Naive thymus-derived CD4-positive, alpha-beta T cell (primary cell): Measurements from ENCODE around the gene CCNJL. TPM values are rescaled to one million over a fixed set of nuclear protein-coding genes. Genes with fewer than 3 reads are reported as not detected.

Source experiments
- ATAC-seq: fragments of 150-1000 bp; cut with Tn5 transposase; 2 replicates; pipeline ENCODE4 v1.10.0; 2021; ENCODE audit warnings: mild to moderate bottlenecking, moderate library complexity
- CTCF ChIA-PET: fragments of 350-600 bp; sonication (Branson Sonifier 250); formaldehyde crosslinking; loops from one replicate; lab custom pipeline; 2021; ENCODE audit warnings: antibody characterized with exemption; lab: Charles Lee
- POLR2A ChIA-PET: fragments of 350-600 bp; sonication (Branson Sonifier 250); formaldehyde crosslinking; loops from one replicate; lab custom pipeline; 2021; ENCODE audit warnings: antibody characterized with exemption, inconsistent platforms; lab: Charles Lee
- DNase-seq, 9 donors: peaks; one replicate each; pipeline versions ENCODE4 v3.0.0 to v3.0.0-alpha.2; 2020 to 2022; ENCODE audit warnings: mixed read lengths in 1 of 9
- H3K27ac ChIP-seq: one replicate; pipeline ENCODE4 v1.7.0; 2013; ENCODE audit warnings: mild to moderate bottlenecking, low read depth, low read length, moderate library complexity
- H3K27me3 ChIP-seq, 2 donors: one replicate each; pipeline ENCODE4 v1.7.0; 2013; ENCODE audit warnings: low read length in 2 of 2, mild to moderate bottlenecking in 2 of 2, moderate library complexity in 2 of 2; ENCODE audit not compliant: control insufficient read depth in 2 of 2, insufficient read depth in 2 of 2
- H3K36me3 ChIP-seq, 3 experiments: 1 replicate in 2 of 3; 2 replicates in 1 of 3; pipeline ENCODE4 v1.7.0; 2013; ENCODE audit warnings: low read length in 3 of 3, mild to moderate bottlenecking in 3 of 3, moderate library complexity in 1 of 3; ENCODE audit not compliant: insufficient read depth in 3 of 3, control insufficient read depth in 2 of 3
- H3K4me1 ChIP-seq, 2 donors: one replicate each; pipeline ENCODE4 v1.7.0; 2013; ENCODE audit warnings: low read length in 2 of 2, mild to moderate bottlenecking in 2 of 2, moderate library complexity in 1 of 2; ENCODE audit not compliant: control insufficient read depth in 2 of 2, insufficient read depth in 2 of 2
- H3K4me3 ChIP-seq: 2 replicates; pipeline ENCODE4 v1.7.0; 2013; ENCODE audit warnings: mild to moderate bottlenecking, low read length
- H3K9me3 ChIP-seq, 3 experiments: 1 replicate in 2 of 3; 2 replicates in 1 of 3; pipeline ENCODE4 v1.7.0; 2013; ENCODE audit warnings: low read length in 3 of 3; ENCODE audit not compliant: control insufficient read depth in 2 of 3
- H3K27ac Mint-ChIP-seq, 9 donors: one replicate each; pipeline ENCODE4 v1.8.0; 2020 to 2022; ENCODE audit warnings: mixed read lengths in 9 of 9, mild to moderate bottlenecking in 8 of 9, moderate library complexity in 5 of 9, inconsistent platforms in 2 of 9
- H3K27me3 Mint-ChIP-seq, 5 donors: one replicate each; pipeline ENCODE4 v1.8.0; 2021 to 2022; ENCODE audit warnings: mixed read lengths in 5 of 5, mild to moderate bottlenecking in 1 of 5
- H3K36me3 Mint-ChIP-seq, 5 donors: one replicate each; pipeline ENCODE4 v1.8.0; 2020 to 2022; ENCODE audit warnings: mixed read lengths in 5 of 5, mild to moderate bottlenecking in 3 of 5, inconsistent platforms in 1 of 5
- H3K4me1 Mint-ChIP-seq, 7 donors: one replicate each; pipeline ENCODE4 v1.8.0; 2020 to 2022; ENCODE audit warnings: mixed read lengths in 7 of 7, mild to moderate bottlenecking in 3 of 7, inconsistent platforms in 1 of 7
- H3K4me3 Mint-ChIP-seq, 10 donors: one replicate each; pipeline ENCODE4 v1.8.0; 2020 to 2022; ENCODE audit warnings: mild to moderate bottlenecking in 10 of 10, mixed read lengths in 10 of 10, moderate library complexity in 6 of 10, inconsistent platforms in 2 of 10
- H3K9me3 Mint-ChIP-seq, 11 donors: one replicate each; pipeline ENCODE4 v1.8.0; 2020 to 2022; ENCODE audit warnings: mixed read lengths in 11 of 11, mild to moderate bottlenecking in 4 of 11, inconsistent platforms in 1 of 11, moderate library complexity in 1 of 11
- intact Hi-C, 2 donors: fragments of 100-400 bp; cut with micrococcal nuclease; formaldehyde crosslinking; loops; one replicate each; pipeline ENCODE4 v1.15.1; 2023
- polyA plus RNA-seq, 2 donors: library from polyadenylated mRNA; unstranded; fragments of 300-500 nt; fragmentation: Illumina TruSeq; gene quantifications; one replicate each; pipeline ENCODE4 v1.2.3, GENCODE V29; 2021
- total RNA-seq, 6 experiments: library from RNA in 5 of 6; stranded (reverse) in 5 of 6; gene quantifications; 1 replicate in 5 of 6; 2 replicates in 1 of 6; pipeline ENCODE4 v1.2.3 and lab custom pipeline; 2021 to 2026

Gene CCNJL
- total and polyA plus RNA-seq, 7 experiments from 2014 or later, result 0.42 to 2.3 TPM; not detected in 5

- no peak overlapping the region for H3K27ac Mint-ChIP-seq
- Histone ChIP-seq H3K9me3 (no peaks in the 10 kb centered on the region), H3K4me3 (no peak overlapping the region), H3K27me3 (no peaks in the 10 kb centered on the region), H3K4me1 (no peaks in the 10 kb centered on the region), H3K27ac (no peak overlapping the region), H3K36me3 (no peaks in the 10 kb centered on the region)
- ChIA-PET POLR2A (no interaction called here), CTCF (no interaction called here)
- H3K4me3 Mint-ChIP-seq, result no peak overlapping the region
- H3K4me1 Mint-ChIP-seq, result no peaks in the 10 kb centered on the region
- intact Hi-C loops, result no loop called here
- H3K9me3 Mint-ChIP-seq, result no peaks in the 10 kb centered on the region
- H3K36me3 Mint-ChIP-seq, result no peaks in the 10 kb centered on the region
- no peak for DNase-seq
- no peak for ATAC-seq
- peaks cover 0 to 6% (median 0%) of the 10 kb centered on the region in 5 donors for H3K27me3 Mint-ChIP-seq
Measured at GRCh38 chr5:160240350-160240749, 72.0 kb downstream of the CCNJL start.

- Histone ChIP-seq H3K4me3 (no peak overlapping the region), H3K9me3 (no peaks in the 10 kb centered on the region), H3K4me1 (no peaks in the 10 kb centered on the region), H3K27ac (no peak overlapping the region), H3K27me3 (no peaks in the 10 kb centered on the region), H3K36me3 (no peaks in the 10 kb centered on the region)
- H3K36me3 Mint-ChIP-seq, result no peaks in the 10 kb centered on the region
- no peak overlapping the region for H3K4me3 Mint-ChIP-seq
- H3K9me3 Mint-ChIP-seq, result no peaks in the 10 kb centered on the region
- ATAC-seq, result no peak
- no peak for DNase-seq
- CTCF ChIA-PET, result no interaction called here
- H3K27ac Mint-ChIP-seq, result no peak overlapping the region
- POLR2A ChIA-PET, result no interaction called here
- H3K27me3 Mint-ChIP-seq, result peaks cover 0 to 6% (median 0%) of the 10 kb centered on the region in 5 donors
- intact Hi-C loops, result no loop called here
- H3K4me1 Mint-ChIP-seq, result no peaks in the 10 kb centered on the region
Measured at GRCh38 chr5:160237571-160238093, 74.7 kb downstream of the CCNJL start.

- POLR2A ChIA-PET, result no interaction called here
- no peaks in the 10 kb centered on the region for H3K36me3 Mint-ChIP-seq
- Histone ChIP-seq H3K27me3 (no peaks in the 10 kb centered on the region), H3K4me3 (no peak overlapping the region), H3K36me3 (no peaks in the 10 kb centered on the region), H3K9me3 (no peaks in the 10 kb centered on the region), H3K27ac (no peak overlapping the region), H3K4me1 (no peaks in the 10 kb centered on the region)
- H3K9me3 Mint-ChIP-seq, result no peaks in the 10 kb centered on the region
- CTCF ChIA-PET, result no interaction called here
- no peak overlapping the region for H3K4me3 Mint-ChIP-seq
- intact Hi-C loops, result no loop called here
- H3K27me3 Mint-ChIP-seq, result peaks cover 0 to 6% (median 0%) of the 10 kb centered on the region in 5 donors
- no peak overlapping the region for H3K27ac Mint-ChIP-seq
- DNase-seq (no peak), ATAC-seq (no peak)
- H3K4me1 Mint-ChIP-seq, result no peaks in the 10 kb centered on the region
Measured at GRCh38 chr5:160235731-160236130, 76.6 kb downstream of the CCNJL start.

- Mint-ChIP-seq H3K4me1 (no peaks in the 10 kb centered on the region), H3K27ac (no peak overlapping the region), H3K9me3 (no peaks in the 10 kb centered on the region), H3K4me3 (no peak overlapping the region), H3K36me3 (no peaks in the 10 kb centered on the region), H3K27me3 (peaks cover 0 to under 1% (median 0%) of the 10 kb centered on the region in 5 donors)
- H3K4me1 ChIP-seq, result no peaks in the 10 kb centered on the region
- H3K9me3 ChIP-seq, result no peaks in the 10 kb centered on the region
- ChIA-PET POLR2A (interaction anchor here (0.6 kb wide), 1 partner anchor 423 kb away, joined by 3 read pairs; no protein-coding TSS in a partner anchor), CTCF (interaction anchor here (0.8 kb wide), 1 partner anchor 11 kb away, joined by 4 read pairs; no protein-coding TSS in a partner anchor)
- no peak overlapping the region for H3K27ac ChIP-seq
- intact Hi-C loops, result no loop called here
- ATAC-seq (no peak), DNase-seq (no peak)
- no peaks in the 10 kb centered on the region for H3K36me3 ChIP-seq
- H3K4me3 ChIP-seq, result no peak overlapping the region
- no peaks in the 10 kb centered on the region for H3K27me3 ChIP-seq
Measured at GRCh38 chr5:160233215-160233614, 79.1 kb downstream of the CCNJL start.

- H3K27ac Mint-ChIP-seq, result no peak overlapping the region
Measured at GRCh38 chr5:160231783-160232342, 80.5 kb downstream of the CCNJL start.

GRCh38 chr5:160230686-160231527 is 81.5 kb downstream of the CCNJL start:
- Mint-ChIP-seq H3K4me1 (no peaks in the 10 kb centered on the region), H3K27ac (no peak overlapping the region), H3K9me3 (no peaks in the 10 kb centered on the region), H3K36me3 (no peaks in the 10 kb centered on the region), H3K27me3 (no peaks in the 10 kb centered on the region), H3K4me3 (no peak overlapping the region)
- no peak for DNase-seq
- Histone ChIP-seq H3K4me1 (no peaks in the 10 kb centered on the region), H3K36me3 (no peaks in the 10 kb centered on the region), H3K4me3 (no peak overlapping the region), H3K27me3 (no peaks in the 10 kb centered on the region), H3K9me3 (no peaks in the 10 kb centered on the region), H3K27ac (no peak overlapping the region)
- intact Hi-C loops, result no loop called here
- CTCF ChIA-PET, result interaction anchor here (0.8 kb wide), 1 partner anchor 112 kb away, joined by 3 read pairs; no protein-coding TSS in a partner anchor
- peak; percentile 58 for ATAC-seq
- POLR2A ChIA-PET, result no interaction called here

More at GRCh38 chr5:160231783-160232342, 80.5 kb downstream of the CCNJL start:
- CTCF ChIA-PET, result interaction anchor here (0.8 kb wide), 1 partner anchor 111 kb away, joined by 3 read pairs; no protein-coding TSS in a partner anchor
- H3K9me3 ChIP-seq, result no peaks in the 10 kb centered on the region
- POLR2A ChIA-PET, result no interaction called here
- ATAC-seq, result no peak
- H3K4me3 Mint-ChIP-seq, result no peak overlapping the region
- H3K4me1 ChIP-seq, result no peaks in the 10 kb centered on the region
- no peaks in the 10 kb centered on the region for H3K4me1 Mint-ChIP-seq
- H3K36me3 Mint-ChIP-seq, result no peaks in the 10 kb centered on the region
- intact Hi-C loops, result no loop called here
- no peaks in the 10 kb centered on the region for H3K27me3 ChIP-seq
- DNase-seq, result no peak
- H3K9me3 Mint-ChIP-seq, result no peaks in the 10 kb centered on the region
- no peaks in the 10 kb centered on the region for H3K36me3 ChIP-seq
- H3K4me3 ChIP-seq, result no peak overlapping the region
- H3K27me3 Mint-ChIP-seq, result no peaks in the 10 kb centered on the region
- H3K27ac ChIP-seq, result no peak overlapping the region
